Activated CD4-positive, alpha-beta T cell treated with anti-CD3 and anti-CD28 coated beads, Interleukin-2, amount 50 U/mL, for 48 hours (primary cell): Measurements from ENCODE around the gene SNRK.
A peak's percentile ranks its signal among the peaks of the same experiment; 100 is the strongest.

Experiments
- DNase-seq, 2 experiments: peaks; one replicate each; pipeline ENCODE4 v3.0.0-alpha.2; 2020

Gene SNRK

GRCh38 chr3:43372007-43372740 lies 85.8 kb downstream of the SNRK start:
- DNase-seq: no peak

GRCh38 chr3:43372809-43373559 lies 86.6 kb downstream of the SNRK start:
- DNase-seq: no peak

DNA sequence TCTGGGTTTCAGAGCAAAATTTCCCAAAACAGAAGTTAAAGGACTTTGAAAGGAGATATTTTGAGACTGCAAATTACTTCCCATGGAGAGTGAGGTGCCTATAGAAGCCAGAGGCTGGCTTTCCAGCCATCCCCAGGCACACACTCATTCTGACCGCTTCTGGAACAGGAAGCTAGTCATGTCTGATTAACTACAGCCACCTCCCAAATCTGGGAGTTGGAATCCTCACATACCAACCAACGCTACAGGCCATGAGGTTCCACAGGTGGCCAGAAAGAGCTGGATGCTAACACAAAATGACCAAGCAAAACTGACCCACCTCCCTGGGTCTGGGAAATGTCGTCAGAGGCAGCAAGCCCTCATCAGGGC lies 87.2 kb downstream of the SNRK start:
- no peak for DNase-seq

GRCh38 chr3:43378066-43378935 lies 92.0 kb downstream of the SNRK start:
- DNase-seq: peak; percentile 65 to 74

- DNase-seq: no peak
These were observed 93.0 kb downstream of the SNRK start for GRCh38 chr3:43379343-43379742.

GRCh38 chr3:43388175-43388574 lies 101.8 kb downstream of the SNRK start:
- no peak for DNase-seq

DNA sequence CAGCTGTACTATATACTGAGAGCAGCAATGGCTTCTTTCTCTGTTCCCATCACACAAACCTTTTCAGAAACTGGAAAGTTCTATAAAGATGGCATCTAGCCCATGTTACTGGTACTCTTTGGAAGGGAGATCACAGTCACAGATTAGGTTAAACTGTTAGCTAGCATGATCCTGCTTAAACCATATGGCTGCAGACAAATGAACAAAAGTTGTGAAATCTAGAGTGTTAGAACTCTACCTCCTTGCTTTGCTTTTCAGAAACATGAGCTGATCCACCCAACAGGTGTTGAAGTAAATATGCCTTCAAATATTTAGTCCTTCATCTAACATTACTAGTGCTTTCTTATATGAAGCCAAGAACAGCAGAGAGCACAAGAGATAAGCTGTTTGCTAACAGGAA lies 102.6 kb downstream of the SNRK start:
- no peak for DNase-seq

- peak; percentile 44 to 72 for DNase-seq
These were observed 103.3 kb downstream of the SNRK start for GRCh38 chr3:43389388-43390254.

GRCh38 chr3:43390255-43390588 lies 103.9 kb downstream of the SNRK start:
- DNase-seq: no peak

GRCh38 chr3:43391621-43392020 lies 105.3 kb downstream of the SNRK start:
- DNase-seq: no peak

DNA sequence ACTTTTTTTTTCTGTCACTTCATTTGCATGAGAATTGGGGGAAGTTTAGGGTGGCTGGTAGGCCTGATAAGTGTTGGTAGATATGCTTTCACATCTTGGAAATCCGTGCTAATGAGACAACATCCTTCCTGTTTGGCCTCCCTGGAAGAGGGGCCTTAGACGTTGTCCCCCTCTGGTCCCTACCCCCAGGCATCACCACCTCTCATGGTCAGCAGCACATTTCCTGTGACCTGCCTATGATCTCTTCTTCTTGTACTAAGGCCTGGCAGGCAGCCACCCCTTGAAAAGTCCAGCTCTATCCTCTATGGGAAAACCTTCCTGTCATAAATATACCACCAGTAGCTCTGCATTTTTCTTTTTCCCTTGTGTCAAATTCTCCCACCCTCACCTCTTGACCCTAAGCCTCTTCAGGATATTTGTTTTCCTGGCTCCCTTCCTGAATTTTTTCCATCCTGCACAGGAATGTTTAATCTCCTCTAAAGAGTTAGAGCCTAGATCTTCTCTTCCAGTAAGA lies 107.8 kb downstream of the SNRK start:
- DNase-seq: no peak

DNA sequence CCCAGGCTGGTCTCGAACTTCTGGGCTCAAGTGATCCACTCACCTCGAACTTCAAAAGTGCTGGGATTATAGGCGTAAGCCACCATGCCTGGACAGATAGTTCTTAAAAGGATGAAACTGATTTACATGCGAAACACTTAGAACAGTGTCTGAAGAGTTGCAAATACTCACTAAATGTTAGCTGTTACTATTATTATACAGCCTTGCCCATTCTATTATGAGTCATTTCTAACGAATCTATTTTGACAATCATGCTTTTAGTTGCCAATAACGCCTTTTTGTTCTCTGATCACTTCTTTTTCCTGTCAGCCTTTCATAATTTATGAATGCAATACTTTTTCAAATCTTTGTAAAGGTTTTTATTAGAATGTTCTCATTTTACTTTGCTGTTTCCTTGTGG lies 112.7 kb downstream of the SNRK start:
- no peak for DNase-seq

GRCh38 chr3:43400167-43400566 lies 113.8 kb downstream of the SNRK start:
- DNase-seq: no peak
